Heart left ventricle (tissue), 16 donors: Measurements from ENCODE around the gene SLC25A42. TPM values are rescaled to one million over a fixed set of nuclear protein-coding genes. Genes with fewer than 3 reads are reported as not detected.

ENCODE experiments used
- ATAC-seq, 4 donors: fragments of 200-7000 bp; cut with Tn5 transposase; one replicate each; pipeline ENCODE4 v1.9.1; 2020 to 2022; ENCODE audit warnings: moderate library complexity in 4 of 4, mild to moderate bottlenecking in 3 of 4, moderate number of reproducible peaks in 1 of 4
- DNase-seq, 5 donors: peaks; one replicate each; pipeline ENCODE4 v3.0.0-alpha.2; 2020
- H3K27ac ChIP-seq, 12 donors: fragments of 200-600 bp; sonication (generic) in 4 of 12; one replicate each; pipeline versions ENCODE4 v1.5.0 to v1.8.0; 2016 to 2022; ENCODE audit warnings: mild to moderate bottlenecking in 2 of 12
- H3K27me3 ChIP-seq, 9 donors: fragments of 200-600 bp; sonication (generic) in 2 of 9; one replicate each; pipeline versions ENCODE4 v1.5.1 to v1.8.0; 2016 to 2022; ENCODE audit warnings: mild to moderate bottlenecking in 3 of 9
- H3K36me3 ChIP-seq, 9 donors: fragments of 200-600 bp; sonication (generic) in 2 of 9; one replicate each; pipeline versions ENCODE4 v1.5.0 to v1.8.0; 2018 to 2022; ENCODE audit warnings: mild to moderate bottlenecking in 2 of 9
- H3K4me1 ChIP-seq, 12 donors: fragments of 200-600 bp; sonication (generic) in 4 of 12; one replicate each; pipeline versions ENCODE4 v1.5.0 to v1.8.0; 2016 to 2022; ENCODE audit warnings: mild to moderate bottlenecking in 3 of 12
- H3K4me3 ChIP-seq, 12 donors: fragments of 200-600 bp; sonication (generic) in 4 of 12; one replicate each; pipeline versions ENCODE4 v1.5.0 to v1.8.0; 2017 to 2022; ENCODE audit warnings: mild to moderate bottlenecking in 9 of 12, moderate library complexity in 4 of 12
- H3K9me3 ChIP-seq, 12 donors: fragments of 200-600 bp; sonication (generic) in 4 of 12; one replicate each; pipeline versions ENCODE4 v1.5.0 to v1.8.0; 2016 to 2022; ENCODE audit warnings: mild to moderate bottlenecking in 1 of 12
- POLR2A ChIP-seq, 2 donors: fragments of 450-650 bp; IDR thresholded peaks; one replicate each; pipeline ENCODE4 v1.6.1; 2017; ENCODE audit warnings: antibody characterized with exemption in 2 of 2, mild to moderate bottlenecking in 2 of 2, moderate library complexity in 2 of 2
- WGBS, 4 donors: extraction: QIAGEN DNeasy Blood & Tissue Kit in 2 of 4; methylation state at CpG; one replicate each; pipeline versions ENCODE4 v1.1.5 to v1.1.7; 2013 to 2018; 5-methylcytosine and 5-hydroxymethylcytosine counted together
- intact Hi-C, 10 donors: fragments of 100-400 bp; cut with DNase I; formaldehyde crosslinking; loops; one replicate each; pipeline versions ENCODE4 v1.11.1 to v1.14.2; 2022
- polyA plus RNA-seq, 2 donors: library from polyadenylated mRNA; stranded (reverse); fragments of 200-250 nt; gene quantifications; one replicate each; pipeline ENCODE4 v1.2.3, GENCODE V29; 2013
- total RNA-seq, 9 donors: library from RNA; depleted of rRNA in 2 of 9; stranded (reverse); fragments of >200 nt in 2 of 9; fragmentation: NEBNext Ultra II Directional in 3 of 9; extraction: Animal tissue kit (Norgen Biotek cat#: 25700) in 3 of 9; gene quantifications; one replicate each; pipeline versions ENCODE4 v1.1.0 to v1.2.4, GENCODE V29; 2016 to 2023
- TF ChIP-seq, protein P1 (sequence below), 12 donors: fragments of 200-600 bp; sonication (generic) in 4 of 12; IDR thresholded peaks; one replicate each; pipeline versions ENCODE4 v1.5.0 to v1.8.0; 2018 to 2022; ENCODE audit warnings: antibody characterized with exemption in 12 of 12, mild to moderate bottlenecking in 5 of 12
- donor health status: ischemic (EF 13 %, LVEDD 7.1; RV severe dilation, severe dysfunction).
- donor health status: healthy with polysubstance abuse.
- donor health status: DM: no; HTN: yes; CAD: no.
- donor health status: DM: no; HTN: no; CAD: no.
- donor health status: ischemic (EF 25% LVEDD 6.9; RV normal size, moderate dysfunction).
- donor health status: ischemic (EF 25% LVEDD 5.7; RV mildly dilated, moderate dysfunction).
- donor health status: healthy.
- donor health status: DM: yes; HTN: yes; CAD: no.
- donor health status: ischemic (EF 35%, LVEDD 5.7; RV mildly dilated, moderate dysfunction).
- donor health status: nonischemic (EF 11% LVEDD 7.7; RV severe dilation, severe dysfunction).
- donor health status: DM: yes; HTN: yes; CAD: no.
- donor health status: PGD.
- donor health status: ischemic (EF 29% LVEDD 5.4; RV normal size, mild dysfunction).
- donor health status: nonischemic (EF 23%, LVEDD 6.1; RV moderate dilation, normal function).

SLC25A42 gene
- total and polyA plus RNA-seq, 11 donors, result 15.6 to 28.0 (median 17.9) TPM

DNA sequence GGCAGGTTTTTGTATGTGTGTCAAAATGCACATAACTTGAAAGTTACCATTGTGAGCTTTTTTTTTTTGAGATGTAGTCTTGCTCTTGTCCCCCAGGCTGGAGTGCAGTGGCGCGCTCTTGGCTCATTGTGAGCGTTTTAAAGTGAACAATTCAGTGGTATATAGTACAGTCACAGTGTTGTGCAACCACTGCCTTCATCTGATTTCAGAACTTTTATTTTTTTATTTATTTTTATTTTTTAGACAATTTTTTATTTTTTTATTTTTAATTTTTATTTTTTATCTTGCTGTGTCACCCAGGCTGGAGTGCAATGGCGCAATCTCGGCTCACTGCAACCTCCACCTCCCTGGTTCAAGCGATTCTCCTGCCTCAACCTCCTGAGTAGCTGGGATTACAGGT, 15.0 kb downstream of the SLC25A42 start:
- H3K36me3 ChIP-seq, result peaks cover 0 to 10% (median 3%) of the 10 kb centered on the region in 9 donors
- 96% methylated on average over 6 of the region's 6 CpGs for WGBS, 4 donors
- DNase-seq (no peak), ATAC-seq (no peak)
- H3K4me1 ChIP-seq, result peaks cover 0 to 29% (median 3%) of the 10 kb centered on the region in 12 donors
- intact Hi-C loops, result no loop called here
- no peak overlapping the region for H3K27ac ChIP-seq
- H3K9me3 ChIP-seq, result no peaks in the 10 kb centered on the region
- H3K4me3 ChIP-seq, result no peak overlapping the region
- no peaks in the 10 kb centered on the region for H3K27me3 ChIP-seq
- no peak for TF ChIP-seq POLR2A (IDR thresholded peaks at IDR 0.05)
- TF ChIP-seq, protein P1, sequence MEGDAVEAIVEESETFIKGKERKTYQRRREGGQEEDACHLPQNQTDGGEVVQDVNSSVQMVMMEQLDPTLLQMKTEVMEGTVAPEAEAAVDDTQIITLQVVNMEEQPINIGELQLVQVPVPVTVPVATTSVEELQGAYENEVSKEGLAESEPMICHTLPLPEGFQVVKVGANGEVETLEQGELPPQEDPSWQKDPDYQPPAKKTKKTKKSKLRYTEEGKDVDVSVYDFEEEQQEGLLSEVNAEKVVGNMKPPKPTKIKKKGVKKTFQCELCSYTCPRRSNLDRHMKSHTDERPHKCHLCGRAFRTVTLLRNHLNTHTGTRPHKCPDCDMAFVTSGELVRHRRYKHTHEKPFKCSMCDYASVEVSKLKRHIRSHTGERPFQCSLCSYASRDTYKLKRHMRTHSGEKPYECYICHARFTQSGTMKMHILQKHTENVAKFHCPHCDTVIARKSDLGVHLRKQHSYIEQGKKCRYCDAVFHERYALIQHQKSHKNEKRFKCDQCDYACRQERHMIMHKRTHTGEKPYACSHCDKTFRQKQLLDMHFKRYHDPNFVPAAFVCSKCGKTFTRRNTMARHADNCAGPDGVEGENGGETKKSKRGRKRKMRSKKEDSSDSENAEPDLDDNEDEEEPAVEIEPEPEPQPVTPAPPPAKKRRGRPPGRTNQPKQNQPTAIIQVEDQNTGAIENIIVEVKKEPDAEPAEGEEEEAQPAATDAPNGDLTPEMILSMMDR (IDR thresholded peaks at IDR 0.05), result no peak

GRCh38 chr19:19079571-19079970, 15.8 kb downstream of the SLC25A42 start:
- ATAC-seq (no peak), DNase-seq (no peak)
- intact Hi-C loops, result no loop called here
- H3K9me3 ChIP-seq, result no peaks in the 10 kb centered on the region
- 96 to 100% (median 99%) methylated on average over 1 of the region's 1 CpG for WGBS, 4 donors
- no peak overlapping the region for H3K4me3 ChIP-seq
- H3K27me3 ChIP-seq, result no peaks in the 10 kb centered on the region
- TF ChIP-seq, protein P1 (IDR thresholded peaks at IDR 0.05), result no peak
- H3K4me1 ChIP-seq, result peaks cover 0 to 27% (median 2%) of the 10 kb centered on the region in 12 donors
- H3K27ac ChIP-seq, result no peak overlapping the region
- H3K36me3 ChIP-seq, result peaks cover 0 to 10% (median 3%) of the 10 kb centered on the region in 9 donors

GRCh38 chr19:19081642-19082151, 17.9 kb downstream of the SLC25A42 start:
- peak in 4 of 5 donors; percentile 48 to 88 (median 70) for DNase-seq
- intact Hi-C loops, result no loop called here

DNA sequence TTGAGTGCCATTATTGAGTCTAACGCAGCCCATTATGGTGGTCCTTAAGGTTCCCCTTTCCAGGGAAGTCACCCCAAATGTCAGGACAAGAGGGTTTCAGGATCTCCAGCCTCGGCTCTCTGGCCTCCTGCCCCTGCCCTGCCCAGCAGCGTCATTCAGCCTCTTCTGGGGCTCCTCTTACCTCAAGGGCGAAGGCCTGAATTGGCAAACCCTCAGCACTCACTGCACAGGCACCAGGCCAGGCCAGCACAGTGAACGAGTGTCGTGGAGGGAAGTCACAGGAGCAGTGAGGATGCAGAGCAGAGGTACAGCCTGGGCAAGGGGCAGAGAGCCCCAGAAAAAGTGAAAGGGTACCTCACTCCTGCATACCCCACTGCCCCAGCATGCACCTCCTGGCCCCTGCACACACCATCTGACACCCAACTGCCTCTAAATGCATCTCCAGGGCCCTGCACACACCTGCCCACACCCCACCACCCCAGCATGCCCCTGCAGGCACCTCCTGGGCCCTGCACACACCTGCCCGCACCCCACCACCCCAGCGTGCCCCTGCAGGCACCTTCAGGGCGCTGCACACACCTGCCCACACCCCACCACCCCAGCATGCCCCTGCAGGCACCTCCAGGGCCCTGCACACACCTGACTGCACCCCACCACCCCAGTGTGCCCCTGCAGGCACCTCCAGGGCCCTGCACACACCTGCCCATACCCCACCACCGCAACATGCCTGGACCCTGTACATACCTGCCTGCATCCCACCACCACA, 19.8 kb downstream of the SLC25A42 start:
- Histone ChIP-seq H3K27ac (peak overlapping the region in 1 of 12 donors; percentile 59), H3K36me3 (peaks cover 0 to 2% (median 0%) of the 10 kb centered on the region in 9 donors), H3K27me3 (no peaks in the 10 kb centered on the region), H3K9me3 (no peaks in the 10 kb centered on the region), H3K4me1 (peaks cover 0 to 27% (median 2%) of the 10 kb centered on the region in 12 donors), H3K4me3 (no peak overlapping the region)
- TF ChIP-seq, protein P1 (IDR thresholded peaks at IDR 0.05), result no peak
- no peak for TF ChIP-seq POLR2A (IDR thresholded peaks at IDR 0.05)
- ATAC-seq (peak in 3 of 4 donors; percentile 85 to 90 (median 86)), DNase-seq (peak in 4 of 5 donors; percentile 46 to 85 (median 72))
- 72 to 78% (median 75%) methylated on average over 10 of the region's 10 CpGs for whole genome bisulfite sequencing, 4 donors
- intact Hi-C loops, result no loop called here

More at GRCh38 chr19:19081642-19082151, 17.9 kb downstream of the SLC25A42 start:
- Histone ChIP-seq H3K4me3 (no peak overlapping the region), H3K4me1 (peaks cover 0 to 27% (median 2%) of the 10 kb centered on the region in 12 donors), H3K36me3 (peaks cover 0 to 6% (median 0%) of the 10 kb centered on the region in 9 donors), H3K9me3 (no peaks in the 10 kb centered on the region), H3K27me3 (no peaks in the 10 kb centered on the region), H3K27ac (peak overlapping the region in 7 of 12 donors; percentile 5 to 59 (median 31))
- WGBS, 4 donors, result 63 to 67% (median 65%) methylated on average over 16 of the region's 16 CpGs
- TF ChIP-seq, protein P1 (IDR thresholded peaks at IDR 0.05), result no peak
- TF ChIP-seq POLR2A (IDR thresholded peaks at IDR 0.05), result no peak
- ATAC-seq, result peak in 3 of 4 donors; percentile 49 to 79 (median 64)
